GM10847 (cell line): ENCODE results near the gene MRGPRF.

Experiments
- POLR2A ChIP-seq: IDR thresholded peaks from 2 replicates; pipeline ENCODE4 v1.6.1; 2011; ENCODE audit not compliant: insufficient read length; ENCODE audit errors: extremely low read depth

MRGPRF gene

DNA sequence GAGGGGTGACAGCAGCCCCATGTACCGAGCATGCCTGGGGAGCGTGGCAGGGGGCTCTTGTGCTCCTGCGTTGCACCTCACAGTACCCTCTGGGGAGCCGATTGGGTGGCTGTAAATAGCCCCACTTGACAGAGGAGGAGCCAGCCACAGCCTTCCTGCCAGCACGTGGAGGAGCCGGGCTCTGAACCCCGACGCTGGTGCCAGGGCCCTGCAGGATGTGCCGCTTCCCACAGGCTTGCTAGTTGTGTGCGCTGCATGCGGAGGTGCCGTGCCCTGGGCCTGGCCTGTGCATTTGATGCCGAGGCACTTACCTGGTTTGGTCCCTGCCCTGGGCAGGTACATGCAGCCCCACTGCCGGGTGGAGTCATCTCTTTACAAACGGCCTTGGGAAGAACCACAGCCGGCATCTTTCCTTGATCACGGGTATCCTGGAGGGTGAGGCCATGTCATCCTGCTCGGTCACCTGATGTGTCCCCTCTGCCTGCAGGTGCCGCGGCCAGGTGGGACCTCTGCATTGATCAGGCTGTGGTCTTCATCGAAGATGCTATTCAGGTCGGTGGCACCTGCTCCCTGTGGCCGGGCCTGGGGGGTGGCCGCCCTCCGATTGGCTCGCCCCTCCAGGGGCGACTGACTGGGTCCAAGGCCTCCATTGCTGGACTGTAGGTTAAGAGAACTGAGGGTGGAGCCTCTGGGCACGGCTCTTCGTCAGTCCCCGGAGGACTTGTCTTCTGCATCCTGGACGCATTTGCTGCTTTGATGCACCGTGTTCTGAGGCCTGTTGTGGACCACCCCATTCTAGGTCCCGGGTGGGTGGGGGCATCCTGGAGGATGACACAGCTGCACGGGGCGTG is 40.7 kb upstream of the MRGPRF start:
- no peak for TF ChIP-seq POLR2A

DNA sequence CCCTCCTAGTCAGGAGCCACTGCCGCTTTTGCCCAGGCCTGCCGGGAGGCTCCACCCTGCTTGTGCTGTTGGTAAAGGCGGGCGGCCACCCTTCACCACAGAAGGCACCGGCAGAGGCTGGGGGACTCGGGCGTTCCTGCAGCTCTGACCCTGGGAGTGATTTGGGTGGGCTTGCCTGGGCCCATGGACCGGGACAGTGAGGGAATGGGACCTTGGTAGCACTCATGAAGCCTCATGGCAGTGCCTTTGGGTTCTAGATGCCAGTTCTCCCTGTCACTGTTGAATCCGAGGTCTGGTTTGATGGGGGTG is 40.1 kb upstream of the MRGPRF start:
- TF ChIP-seq POLR2A: no peak

DNA sequence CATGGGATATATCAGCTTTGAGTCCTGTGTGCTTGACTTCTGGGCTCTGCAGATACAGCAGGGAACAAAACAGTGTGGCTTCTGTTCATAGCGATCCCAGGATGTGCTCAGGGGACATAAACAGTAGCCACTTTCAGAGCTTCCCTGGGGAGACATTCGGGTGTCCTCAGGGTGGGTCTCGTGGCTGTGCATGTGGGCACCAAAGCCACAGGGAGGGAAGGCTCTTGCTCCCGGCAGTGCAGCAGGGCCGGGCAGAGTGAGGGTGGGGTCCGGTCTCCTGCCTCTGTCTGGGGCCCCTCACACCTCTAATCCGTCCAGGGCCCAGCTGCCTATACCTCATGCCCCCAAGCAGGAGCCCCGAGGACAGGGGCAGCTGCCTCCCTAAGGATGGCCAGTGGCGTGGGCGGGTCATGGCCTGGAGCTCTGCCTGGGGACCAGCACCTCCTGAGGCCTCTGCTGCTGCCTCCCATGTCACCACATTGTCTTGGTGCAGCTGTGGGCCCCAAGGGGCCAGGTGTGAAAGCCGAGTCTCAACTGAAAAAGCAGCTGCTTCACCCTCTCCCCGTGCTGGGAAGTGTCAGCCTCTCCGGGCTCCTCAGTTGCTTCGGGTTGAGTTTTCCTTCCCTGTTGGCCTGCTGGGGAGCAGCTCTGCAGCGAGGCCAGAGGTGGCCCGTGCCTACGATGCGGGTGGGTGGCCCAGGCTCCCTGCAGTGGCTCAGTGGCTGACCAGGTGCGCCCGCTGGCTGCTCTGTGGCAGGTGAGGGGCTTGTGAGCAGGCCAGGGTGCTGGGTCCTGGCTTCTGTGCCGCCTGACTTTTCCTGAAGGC is 39.5 kb upstream of the MRGPRF start:
- no peak for TF ChIP-seq POLR2A

DNA sequence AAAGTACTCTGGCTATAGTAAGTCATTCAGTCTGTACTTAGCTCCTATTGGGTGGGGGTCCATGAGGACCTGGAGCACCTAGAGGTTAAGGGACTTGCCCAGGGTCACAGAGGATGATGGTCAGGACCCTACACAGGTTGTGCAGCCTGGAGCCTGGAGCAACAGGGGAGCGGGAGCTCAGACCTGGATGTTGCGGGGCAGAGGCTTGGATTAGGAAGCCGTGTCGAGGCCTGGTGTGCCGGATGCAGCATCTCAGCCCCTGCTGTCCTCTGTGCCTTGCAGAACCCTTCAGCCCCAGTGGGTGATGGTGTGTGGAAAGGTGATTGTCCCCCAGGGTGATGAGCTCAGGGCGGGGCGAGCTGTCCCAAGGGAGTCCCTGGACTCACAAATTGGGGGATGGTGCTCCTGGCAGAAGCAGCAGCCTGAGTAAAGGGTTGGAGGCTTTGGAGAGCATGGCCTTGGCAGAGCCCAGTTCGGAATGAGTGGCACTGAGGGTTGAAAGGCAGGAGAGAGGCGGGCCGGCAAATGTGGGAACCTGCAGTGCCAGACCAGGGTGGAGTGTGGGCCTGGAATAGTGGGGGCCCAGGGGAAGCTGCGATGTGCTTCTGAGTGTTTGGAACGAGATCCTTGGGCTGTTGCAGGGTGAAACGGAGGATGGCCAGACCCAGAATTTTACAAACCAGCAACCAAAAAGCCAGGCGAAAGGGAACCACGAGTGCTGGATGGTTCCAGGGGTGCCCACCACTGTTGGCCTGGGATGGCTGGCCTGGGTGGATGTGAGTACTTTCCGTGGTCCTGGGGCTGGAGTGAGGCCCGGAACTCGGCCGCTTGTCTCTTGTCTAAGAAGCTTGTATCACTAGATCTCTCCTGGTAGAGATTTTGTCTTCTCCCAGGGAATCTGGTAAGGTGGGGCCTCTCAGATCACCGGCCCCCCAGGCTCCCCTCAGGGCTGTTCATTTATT is 38.6 kb upstream of the MRGPRF start:
- no peak for TF ChIP-seq POLR2A

DNA sequence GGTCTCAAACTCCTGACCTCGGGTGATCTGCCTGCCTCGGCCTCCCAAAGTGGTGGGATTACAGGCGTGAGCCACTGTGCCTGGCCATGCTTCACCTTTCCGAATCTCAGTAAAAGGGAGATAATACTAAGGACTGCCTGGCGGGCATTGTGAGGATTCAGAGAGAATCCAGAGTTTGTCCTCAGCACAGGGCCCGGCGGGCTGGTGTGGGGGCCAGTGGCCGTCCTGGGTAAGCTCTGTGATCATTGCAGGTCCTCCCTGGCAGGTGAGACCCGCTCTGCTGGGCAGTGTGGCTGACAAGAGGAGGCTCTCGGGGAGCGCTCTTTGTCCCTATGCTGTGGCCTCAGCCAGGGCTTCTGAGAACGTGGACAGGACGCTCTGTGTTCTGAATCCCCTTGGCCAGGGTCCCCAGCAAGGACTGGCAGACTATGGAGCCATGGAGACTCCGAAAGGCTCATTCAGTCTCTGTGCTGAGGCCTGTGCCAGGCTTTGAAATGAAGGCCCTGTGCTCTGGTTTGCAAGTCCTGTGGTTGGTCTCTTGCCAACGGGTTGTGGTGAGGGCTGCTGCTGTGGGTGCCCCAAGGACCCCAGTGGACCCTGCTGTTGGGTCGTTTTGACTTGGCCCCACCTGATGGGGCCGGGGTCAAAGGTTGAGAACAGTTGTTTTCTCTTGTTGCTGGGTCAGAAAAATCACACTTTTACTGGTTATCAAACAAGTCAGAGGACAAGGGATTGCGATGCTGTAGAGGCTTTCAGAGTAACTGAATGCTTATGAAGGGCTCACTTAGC is 37.7 kb upstream of the MRGPRF start:
- TF ChIP-seq POLR2A: no peak

DNA sequence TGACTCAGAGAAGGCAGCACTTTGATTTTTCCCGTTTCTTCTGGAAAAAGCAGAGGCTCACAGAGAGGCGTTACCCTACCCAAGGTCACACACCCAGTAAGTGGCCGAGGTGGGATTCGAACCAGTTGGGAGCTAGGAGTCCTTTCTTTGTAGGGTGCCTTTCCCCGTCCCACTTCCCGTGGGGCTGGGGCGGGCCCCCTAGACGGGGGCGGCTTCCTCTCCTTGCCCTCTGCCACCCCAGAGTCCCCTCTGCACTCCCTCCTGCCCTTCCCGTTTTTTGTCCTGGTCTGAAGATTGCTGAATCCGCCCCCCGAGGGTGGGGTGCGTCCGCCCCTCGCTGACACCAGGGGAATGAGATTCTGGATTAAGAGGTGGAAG is 36.4 kb upstream of the MRGPRF start:
- no peak for TF ChIP-seq POLR2A

DNA sequence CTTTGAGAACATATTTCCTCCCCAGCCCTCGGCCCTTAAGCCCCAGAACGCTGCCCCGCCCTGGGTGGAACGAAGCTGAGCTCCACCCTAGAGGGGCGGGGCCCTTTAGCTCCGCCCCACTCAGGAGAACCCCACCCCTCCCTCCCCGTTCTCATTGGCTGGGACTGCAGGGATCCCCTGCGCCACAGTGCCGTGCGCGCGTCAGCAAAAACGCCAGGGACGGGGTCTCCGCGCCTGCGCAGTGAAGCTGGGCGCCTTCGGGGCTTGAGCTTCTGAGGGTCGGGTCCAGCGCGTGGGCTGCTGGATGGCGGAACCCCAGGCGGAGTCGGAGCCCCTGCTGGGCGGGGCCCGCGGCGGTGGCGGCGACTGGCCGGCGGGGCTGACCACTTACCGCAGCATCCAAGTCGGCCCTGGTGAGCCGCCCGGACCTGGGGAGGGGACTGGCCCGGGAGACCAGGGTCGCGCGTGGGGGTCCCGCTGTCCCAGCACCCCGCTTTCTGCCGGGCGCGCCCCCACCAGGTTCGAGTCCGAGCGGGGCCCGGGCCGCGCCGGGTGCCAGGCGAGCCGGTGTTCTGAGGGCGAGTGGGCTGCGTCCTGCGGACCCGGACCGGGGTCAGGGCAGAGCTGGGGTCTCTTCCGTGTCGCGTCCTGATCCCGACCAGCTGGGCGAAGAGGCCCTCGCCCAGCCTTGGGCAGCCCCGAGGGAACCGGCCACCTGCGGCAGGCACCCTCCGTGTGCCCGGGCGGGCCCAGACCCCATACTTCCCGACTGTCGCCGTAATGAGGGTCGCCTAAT is 35.8 kb upstream of the MRGPRF start, which contains the start of gene TPCN2:
TSS of gene TPCN2 (plus strand) at position 239 of the 796 bp plus-strand sequence. CDS start at position 305, 66 bp downstream.
- peak; percentile 77 for TF ChIP-seq POLR2A

DNA sequence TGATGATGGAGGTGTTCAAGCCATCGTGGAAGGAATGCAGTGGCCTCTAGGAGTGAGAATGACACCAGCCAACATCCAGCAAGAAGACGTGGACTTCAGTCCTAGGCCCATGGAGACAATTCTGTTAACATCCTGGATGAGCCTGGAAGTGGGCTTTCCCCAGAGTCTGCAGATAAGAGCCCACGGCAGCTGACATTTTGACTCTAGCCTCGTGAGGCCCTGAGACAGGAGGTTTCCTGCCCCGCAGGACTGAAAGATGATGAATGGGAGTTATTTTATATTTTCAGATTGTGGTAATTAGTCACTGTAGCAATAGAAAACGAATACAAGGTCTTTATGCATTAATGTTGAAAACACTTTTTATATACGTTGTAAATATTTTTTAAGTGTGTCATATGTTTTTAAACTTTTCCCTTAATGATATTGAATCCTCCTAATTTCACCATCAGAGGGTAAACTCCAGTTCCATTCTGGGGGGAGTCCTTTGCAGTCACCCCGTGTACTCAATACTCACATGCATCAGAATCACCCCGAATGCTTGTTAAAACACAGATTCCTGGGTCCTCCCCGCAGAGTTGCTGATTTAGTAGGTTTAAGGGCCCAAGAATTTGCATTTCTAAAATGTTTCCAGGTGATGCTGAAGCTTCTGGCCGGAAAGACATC is 35.1 kb upstream of the MRGPRF start:
- no peak for TF ChIP-seq POLR2A

DNA sequence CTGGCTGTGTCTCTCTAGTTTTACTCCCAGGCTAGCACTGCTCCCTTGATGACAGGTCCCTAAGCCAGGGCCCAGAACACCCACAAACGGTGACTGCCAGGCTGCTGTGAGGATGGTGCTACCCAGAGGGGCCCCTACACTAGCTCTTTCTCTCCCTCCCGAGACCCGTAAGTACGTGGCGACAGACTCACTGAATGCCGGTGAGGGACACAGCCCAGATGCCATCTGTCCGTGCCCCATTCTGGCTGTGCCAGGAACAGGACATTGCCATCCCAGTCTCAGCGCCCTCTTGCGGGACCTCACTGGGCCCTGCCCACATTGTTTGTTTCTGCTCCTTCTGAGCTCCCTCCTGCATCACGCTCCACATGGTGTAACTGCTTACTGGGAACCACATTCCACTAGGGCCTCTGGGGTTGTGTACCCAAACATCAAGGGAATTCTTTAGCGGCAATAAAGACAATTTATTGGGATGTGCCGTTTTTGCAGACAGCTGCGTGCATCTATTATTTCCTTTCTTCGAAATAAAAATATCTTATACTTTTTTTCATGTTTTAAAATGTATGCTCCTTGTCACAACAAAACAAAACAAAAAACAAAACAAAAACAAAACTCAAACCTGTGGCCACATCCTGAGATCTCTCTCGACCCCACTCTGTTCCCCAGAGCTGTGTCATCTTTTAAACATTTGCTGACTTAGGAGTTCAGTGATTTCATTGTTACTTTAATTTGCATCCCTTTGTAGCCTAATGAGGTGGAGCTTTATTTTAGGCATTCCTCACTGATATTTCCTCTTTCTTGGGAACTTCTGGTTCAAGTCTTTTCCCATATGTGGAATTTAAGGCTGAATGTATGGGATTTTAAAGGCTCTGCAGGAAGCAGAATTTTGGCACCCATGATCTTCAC is 31.3 kb upstream of the MRGPRF start:
- TF ChIP-seq POLR2A: no peak

DNA sequence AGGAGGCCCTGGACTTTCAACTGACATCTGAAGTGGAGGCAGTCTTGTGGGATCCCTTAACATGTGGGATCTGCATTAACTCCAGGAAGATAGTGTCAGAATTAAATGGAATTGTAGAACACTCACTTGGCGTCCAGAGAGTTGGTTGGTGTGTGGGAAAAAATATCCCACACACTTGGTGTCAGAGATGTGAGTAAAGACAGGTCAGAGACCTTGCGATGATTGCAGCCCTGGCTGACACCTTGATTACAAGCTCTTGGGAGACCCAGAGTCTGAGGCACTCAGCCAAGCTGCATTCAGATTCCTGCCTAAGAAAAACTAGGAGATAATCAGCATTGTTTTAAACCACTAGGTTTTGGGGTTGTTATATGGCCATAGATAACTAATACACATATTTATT is 28.5 kb upstream of the MRGPRF start:
- no peak for TF ChIP-seq POLR2A

DNA sequence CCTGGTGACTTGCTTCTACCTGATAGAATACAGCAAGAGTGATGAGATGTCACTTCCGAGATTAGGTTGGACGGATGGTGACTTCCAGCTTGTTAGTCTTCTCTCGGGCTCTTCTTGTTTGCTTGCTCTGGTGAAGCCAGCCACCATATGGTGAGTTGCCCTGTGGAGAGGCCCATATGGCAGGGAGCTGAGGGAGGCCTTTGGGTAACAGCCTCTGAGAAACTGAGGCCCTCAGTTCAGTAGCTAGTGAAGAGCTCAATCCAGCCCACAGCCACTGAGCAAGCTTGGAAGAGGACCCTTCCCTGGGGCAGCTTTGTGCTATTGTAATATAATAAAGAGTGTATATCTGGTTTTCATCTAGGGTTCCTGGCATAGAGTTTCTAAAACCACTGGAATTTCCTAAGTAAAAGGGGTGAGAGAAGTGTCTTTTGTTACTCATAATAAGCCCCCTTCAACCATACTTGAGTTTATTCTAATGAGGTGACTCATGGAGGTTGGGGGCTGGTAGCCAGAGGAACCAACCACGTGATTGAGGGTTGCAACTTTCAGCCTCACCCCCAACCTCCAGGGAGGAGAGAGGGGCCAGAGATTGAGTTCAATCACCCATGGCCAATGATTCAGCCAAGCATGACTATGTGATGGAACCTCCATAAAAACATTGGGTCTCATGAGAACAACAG is 27.7 kb upstream of the MRGPRF start:
- no peak for TF ChIP-seq POLR2A

DNA sequence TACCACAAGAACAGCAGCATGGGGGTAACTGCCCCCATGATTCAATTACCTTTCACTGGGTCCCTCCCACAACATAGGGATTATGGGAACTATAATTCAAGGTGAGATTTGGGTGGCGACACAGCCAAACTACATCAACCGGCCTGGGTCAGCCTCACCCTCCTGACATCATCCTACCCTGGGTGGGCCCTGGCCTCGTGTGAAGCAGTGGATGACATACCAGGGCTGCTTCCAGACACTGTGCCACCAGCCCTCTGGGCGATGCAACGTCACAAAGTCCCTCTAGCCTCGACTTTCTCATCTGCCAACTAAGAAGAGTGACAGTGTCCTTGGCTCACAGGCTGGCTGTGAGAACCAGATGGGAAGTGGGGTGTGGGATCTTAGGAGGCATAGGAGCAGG is 27.0 kb upstream of the MRGPRF start:
- no peak for TF ChIP-seq POLR2A

DNA sequence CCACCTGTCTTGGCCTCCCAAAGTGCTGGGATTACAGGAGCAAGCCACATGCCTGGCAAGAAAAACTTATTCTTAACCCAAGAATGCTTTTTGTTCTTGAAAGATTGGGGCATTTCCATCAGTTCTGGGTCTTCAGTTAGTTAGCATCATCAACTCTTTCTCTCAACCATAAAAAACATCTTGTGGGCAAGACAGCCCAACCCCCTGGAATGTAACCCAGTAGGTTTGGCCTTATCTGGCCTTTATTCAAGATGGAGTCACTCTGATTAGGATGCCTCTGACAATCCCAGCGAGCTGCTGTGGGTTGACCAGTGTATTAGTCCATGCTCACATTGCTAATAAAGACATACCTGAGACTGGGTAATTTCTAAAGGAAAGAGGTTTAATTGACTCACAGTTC is 26.5 kb upstream of the MRGPRF start:
- TF ChIP-seq POLR2A: no peak
